MM.1S (cell line): ENCODE data around the gene PNMA1.

Source experiments
- CTCF ChIP-seq: fragments of 300-600 bp; sonication (generic); IDR thresholded peaks from 2 replicates; pipeline ENCODE4 v1.5.1; 2016; ENCODE audit warnings: antibody characterized with exemption, low read length, mixed read lengths
- EZH2 ChIP-seq: fragments of 300-600 bp; sonication (generic); optimal IDR thresholded peaks from 2 replicates; pipeline ENCODE3; 2017; ENCODE audit warnings: low read depth, mild to moderate bottlenecking, antibody characterized with exemption, low read length, mixed read lengths

GRCh38 chr14:73684627-73685026, 29.6 kb downstream of the PNMA1 start:
- TF ChIP-seq CTCF = no peak
- TF ChIP-seq EZH2 = no peak
